Activated naive CD8-positive, alpha-beta T cell treated with anti-CD3 and anti-CD28 coated beads, Interleukin-2, amount 50 U/mL, for 16 hours (primary cell): Measurements from ENCODE around the gene NTF3.

Experiments used
- DNase-seq: peaks from one replicate; pipeline ENCODE4 v3.0.0-alpha.2; 2020; ENCODE audit warnings: low read depth, low spot score

NTF3 gene

DNA sequence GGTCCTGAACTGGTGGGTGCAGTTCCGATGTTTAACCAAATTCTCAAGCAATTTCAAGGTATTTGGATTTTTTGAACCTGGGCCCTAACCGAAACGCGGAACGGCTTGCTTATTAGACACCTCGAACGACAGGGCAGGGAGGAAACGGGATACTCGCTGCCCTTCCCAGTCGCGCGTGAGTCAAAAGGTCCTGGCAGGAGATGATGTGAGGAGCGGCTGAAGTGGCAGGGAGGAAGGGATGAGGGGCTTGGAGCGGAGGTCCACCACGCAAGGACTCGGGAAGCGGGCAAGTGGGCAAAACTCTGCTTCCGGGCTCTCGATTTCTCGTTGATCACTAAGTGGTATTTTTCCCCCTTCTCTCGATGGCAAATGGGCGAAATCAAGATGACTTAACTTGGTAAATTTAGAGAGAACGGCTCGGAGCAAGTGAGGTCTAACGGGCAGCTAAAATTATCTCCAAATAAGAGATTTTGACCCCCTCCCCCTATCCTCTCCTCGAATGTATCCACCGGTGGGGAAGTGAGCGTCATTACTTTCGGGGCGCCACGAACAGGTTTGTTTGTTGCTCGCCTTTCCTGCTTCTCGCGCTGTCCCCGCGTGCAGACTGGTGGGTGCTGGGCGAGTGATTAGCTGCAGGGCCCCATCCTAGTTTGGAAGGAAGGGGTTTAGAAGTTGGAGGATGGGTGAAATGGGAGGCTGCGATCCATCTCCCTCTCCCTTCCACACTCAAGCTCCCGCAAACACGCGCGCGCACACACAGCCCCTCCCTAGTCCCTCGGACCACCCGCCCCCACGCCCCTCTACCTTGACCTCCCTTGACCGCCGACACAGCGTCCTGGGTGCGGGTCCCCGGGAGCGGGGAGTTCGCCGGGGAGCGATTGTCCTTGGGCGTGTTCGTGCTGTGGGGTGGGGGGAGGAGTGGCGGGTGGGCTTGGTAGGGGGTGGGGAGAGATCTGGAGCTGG is 986 bp upstream of the NTF3 start:
- DNase-seq = no peak

DNA sequence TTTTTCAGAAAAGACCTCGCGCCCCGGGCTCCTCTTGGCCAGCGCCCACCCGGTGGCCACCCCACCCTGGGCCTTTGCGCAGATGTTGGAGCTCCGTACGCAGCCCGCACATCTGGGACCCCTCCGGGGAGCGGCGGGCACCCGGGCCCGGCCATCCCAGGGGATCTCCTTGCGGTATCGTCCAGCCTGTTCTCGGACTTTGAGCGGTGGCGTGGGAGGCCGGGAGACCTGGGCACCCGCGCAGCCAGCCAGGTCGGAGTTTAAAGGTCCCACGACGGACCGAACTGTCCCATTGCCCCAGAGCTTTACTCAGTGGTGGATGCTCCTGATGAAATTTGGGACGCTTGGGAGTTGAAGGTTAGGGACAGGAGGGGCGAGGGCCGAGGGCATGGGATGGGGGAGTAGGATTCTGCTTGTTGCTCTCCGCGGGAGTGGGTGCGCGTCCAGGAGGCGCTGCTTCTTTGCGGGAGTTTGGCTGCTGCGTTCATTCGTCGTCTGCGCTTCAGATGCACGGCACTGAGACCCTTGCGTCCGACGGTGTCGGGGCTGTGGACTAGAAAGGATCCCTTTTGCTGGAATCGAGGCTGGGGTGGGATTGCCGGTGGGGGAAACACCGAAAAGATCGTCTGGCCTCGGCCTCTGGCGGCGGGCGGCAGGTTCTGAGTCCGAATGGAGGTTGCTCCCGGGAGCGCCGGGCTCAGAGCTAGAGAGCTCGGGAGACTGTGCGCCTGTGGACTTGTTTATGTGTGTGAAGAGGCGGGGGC is 1.4 kb downstream of the NTF3 start:
- no peak for DNase-seq

DNA sequence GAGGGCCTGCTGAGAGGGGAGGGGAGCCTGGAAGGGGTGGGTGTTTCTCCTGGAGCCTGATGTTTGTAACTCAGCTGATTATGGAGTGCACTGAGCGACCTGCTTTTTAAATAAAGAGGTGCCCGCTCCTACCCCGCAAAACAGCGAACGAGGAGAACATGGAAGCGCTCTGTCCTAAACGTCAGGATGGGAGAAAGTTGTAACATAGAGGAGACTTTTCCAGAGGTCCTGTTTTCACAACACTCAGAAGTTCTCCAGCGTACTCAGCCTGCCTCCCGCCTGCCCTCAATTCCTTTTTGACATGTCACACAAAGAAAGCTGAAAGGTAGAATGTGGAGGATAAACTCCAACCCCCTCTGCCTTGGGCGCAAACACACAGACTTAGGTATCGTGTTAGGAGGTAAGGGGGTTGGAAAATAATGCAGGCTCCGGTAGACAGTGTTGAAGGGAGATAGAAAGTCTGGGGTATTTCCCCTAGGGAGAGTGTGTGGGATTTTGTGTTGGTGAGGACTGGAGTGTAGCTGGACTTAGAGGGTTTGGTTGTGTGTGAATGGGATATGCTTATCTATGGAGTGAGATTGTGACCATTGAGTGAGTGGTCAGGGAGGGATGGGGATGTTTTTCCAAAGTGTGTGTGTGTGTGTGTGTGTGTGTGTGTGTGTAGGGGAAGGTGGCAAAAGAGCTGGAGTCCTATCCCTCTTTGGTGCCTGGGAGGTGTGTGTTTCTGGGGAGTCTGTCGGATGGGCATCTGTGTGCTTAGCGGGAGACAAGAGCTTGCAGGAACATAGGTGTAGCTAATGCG is 2.1 kb downstream of the NTF3 start:
- no peak for DNase-seq

DNA sequence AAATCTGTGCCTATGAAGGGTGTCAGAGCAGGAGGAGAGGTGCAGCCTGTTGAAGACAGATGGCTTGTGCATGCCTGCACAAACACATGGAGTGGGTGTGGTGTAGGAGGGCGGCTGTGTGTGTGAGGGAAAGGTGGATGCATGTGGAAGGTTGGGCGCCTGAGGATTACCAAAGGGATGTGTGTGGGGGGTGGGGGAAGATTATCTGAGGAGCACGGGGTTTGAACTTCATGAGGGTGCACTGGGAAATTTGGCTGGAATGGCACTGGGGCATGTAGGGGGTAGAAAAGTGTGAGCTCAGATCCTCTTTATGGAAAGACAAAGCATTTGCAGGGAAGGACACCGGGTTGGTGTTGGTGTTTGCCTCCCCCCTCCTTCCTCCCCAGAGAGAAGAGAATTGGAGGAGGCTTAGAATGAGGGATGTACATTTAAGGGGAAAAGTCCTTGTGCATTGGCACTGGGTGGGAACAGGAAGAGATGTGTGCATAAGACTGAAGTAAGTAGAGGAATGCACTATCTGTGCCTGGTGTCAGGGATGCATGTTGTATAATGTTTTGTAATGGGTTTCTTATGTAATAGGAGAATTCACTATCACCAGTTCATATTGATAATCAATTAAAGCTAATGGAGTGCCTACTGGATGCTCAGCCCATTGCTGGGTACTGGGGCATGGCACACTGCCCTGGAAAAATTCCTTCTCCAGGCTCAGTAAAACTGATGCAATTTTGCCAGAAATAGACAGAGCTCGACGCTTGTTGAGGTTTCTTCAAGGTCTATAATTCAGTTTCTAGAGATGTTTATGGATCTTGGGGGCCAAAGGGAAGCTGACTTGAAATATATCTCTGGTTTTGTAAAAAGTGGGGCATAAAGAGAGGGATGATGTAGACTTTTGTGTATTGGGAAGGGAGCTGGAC is 3.0 kb downstream of the NTF3 start:
- DNase-seq = no peak

DNA sequence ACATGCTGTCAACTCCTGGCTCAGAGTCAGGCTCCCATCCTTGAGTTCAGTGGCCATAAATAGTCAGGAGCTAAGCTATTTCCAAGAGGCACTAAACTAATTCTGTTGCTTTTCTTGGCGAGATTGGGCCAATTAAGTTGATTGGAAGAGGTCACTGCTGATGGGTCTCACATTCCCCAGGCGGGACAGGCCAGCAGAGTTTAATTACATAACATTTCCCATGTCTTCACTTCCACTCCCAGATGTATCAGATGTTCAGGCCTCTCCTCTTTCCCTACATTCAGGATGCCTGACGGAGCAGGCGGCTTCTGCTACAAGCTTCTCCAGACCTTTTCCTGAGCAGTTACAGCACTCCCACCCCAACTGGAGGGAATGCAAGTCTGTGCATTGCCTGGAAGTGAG is 5.3 kb downstream of the NTF3 start:
- no peak for DNase-seq

DNA sequence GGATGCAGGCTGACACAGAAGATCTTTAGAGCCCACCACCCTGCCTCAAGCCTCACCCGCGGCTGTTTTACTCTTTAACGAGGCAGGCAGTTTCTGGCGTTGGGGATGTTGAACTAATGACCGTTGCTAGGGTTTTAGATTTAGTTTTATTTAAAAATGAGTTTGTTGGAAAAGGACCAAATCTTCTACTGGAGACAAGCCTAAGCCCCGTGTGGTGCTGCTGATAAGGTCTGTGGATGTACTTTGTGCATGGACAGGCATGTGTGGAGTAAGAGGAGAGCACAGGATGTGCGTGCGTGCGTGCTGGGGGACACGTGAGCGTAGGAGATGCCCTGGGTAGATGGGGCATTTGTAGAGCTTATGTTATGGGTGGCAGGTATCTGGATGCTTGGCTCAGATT is 5.7 kb downstream of the NTF3 start:
- DNase-seq = no peak

DNA sequence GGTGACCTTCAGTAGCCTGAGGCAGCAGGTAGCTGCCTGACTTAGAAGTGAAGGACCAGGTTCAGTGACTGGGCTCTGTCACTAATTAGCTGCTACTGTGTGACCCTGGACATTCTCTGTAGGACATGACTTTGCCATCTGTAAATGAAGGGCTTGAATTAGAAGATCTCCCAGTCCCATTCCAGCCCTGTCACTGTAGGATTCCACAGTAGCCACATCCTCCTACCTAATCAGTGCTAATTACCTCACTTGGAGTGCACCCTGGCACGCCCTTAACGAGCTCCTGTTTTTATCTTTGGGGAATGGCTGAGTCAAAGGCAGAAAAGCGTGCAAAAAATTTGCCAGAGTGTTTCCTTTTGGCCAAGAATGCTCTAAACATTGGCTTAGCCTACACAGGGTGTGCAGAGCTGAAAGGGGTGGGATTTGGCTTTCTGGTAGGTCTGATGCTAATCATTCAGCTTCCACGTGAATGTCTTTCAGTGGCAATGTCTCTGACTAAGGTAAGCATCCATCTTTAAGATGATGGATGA is 6.8 kb downstream of the NTF3 start:
- DNase-seq = no peak

DNA sequence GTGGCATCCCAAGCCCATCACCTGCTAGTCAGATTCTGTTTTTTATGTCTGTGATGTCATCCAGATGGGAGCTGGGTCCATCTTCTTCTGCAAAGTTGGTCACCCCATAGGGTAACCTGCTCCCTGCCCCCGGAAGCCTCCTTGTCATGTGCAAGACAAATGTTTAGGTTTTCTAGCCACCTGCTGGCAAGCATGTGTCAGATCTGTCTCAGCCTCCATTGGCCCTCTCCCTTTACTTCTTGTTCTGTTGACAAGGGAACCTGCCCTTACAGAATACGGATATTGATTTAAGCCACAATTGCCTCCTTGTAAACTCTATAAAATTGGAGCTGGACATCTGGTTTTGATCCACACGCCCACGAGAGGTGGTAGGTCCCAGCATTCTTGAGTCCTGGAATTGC is 7.5 kb downstream of the NTF3 start:
- DNase-seq = no peak

DNA sequence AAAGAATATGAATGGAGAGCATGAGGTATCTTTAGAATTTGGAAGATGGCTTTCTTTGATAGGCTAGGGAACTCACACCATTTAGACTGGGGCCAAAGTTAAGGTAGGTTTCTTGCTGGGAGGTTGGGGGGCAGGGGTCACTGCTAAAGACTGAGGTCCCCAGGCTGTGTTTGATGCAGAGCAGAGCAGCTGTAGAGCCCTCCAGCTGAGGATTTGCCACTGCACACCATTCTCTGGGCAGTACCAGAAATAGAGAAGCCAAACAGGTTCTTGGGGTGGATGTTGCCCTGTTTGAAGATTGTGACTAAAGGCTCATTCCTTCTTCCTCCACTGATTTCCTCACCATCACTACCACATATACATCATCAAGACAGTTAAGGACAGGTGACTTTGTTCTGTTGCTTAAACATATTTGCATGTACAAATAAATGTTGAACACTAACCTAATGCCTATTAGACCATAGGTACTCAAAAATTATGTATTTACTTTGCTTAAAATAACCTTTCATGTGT is 7.9 kb downstream of the NTF3 start:
- DNase-seq = no peak

DNA sequence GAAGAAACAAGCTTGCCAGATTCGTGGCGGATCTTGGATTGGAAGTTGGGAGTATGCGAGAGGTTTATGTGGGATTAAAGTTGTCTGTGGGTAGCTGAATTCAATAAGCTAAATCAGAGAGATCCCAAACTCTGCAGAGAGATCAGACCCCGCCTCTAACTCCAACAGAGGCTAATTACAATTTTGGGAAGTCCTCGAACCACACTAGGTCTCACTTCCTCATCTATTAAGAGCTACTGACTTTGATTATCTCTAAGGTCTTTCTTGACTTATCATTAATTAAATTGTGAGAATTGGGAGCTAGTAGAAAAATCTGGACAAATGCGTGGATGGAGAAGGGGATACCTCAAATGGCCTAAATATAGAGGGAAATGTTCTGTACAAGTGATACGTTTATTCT is 9.1 kb downstream of the NTF3 start:
- DNase-seq = no peak

DNA sequence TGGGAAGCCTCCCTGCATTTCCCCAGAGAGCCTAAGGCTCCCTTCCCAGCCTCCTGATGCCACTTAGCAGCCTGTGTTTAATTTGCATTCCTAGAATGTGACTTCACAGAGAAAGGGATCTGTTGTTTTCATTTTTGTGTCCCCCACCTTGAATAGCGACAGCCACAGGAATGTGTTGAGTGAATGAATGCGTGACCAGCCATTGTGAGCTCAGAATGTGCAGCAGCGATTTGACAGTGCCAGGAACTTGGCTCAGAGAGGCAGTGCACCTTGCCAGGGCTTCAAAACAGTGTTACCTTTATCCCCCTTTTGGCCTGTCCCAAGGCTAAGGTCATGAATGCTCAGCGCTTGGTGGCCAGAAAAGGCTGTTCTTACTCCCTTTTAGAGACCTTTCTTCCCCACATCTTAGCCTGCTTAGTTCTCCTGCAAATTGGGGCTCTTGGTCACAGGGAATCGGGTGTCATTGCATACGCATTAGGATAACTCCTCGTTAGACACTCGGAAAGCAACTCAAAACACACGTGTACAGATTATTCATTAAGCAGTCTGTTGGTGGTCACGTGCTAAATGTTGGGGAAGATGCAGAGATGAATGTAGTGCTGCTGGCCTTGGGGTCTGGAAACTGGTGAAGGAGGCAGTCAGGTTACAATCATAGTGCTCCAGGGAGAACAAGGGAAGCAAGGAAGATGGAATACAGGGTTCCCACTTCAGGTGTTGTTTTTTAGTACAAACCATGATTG is 9.8 kb downstream of the NTF3 start:
- no peak for DNase-seq

DNA sequence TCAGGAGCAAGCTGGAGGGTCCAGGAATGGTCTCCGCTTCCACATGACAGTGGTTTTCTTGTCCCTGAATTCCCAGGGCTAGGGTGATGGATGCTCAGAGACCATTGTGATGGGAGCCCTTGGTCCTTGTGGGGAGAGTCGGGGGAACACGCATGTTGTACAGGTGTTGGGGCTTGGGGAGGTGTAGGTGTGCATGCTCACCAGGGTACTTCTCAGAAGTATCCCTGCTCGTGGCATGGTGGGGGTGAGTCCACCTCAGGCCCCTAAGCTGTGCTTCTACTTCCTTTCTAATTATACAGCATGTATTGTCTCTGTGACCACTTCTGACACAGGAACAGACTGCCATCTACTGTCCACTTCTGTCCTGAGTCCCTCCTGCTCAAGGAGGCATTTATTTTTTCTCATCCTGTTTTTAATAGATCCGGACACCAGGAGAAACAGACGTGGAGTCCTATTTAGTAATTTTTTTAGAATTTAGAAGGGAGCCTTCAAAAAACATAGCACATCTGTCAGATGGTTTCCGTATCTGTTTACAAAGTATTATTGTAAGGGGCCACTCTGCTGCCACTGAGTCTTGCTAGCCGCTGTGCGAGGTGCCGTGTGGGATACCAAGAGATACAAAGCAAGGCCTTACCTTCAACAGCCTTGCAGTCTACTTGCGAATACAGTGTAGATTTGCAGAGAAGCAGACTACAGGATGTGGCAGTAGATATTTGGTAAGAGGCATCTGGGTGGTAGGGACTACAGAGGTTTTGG is 10.5 kb downstream of the NTF3 start:
- no peak for DNase-seq

DNA sequence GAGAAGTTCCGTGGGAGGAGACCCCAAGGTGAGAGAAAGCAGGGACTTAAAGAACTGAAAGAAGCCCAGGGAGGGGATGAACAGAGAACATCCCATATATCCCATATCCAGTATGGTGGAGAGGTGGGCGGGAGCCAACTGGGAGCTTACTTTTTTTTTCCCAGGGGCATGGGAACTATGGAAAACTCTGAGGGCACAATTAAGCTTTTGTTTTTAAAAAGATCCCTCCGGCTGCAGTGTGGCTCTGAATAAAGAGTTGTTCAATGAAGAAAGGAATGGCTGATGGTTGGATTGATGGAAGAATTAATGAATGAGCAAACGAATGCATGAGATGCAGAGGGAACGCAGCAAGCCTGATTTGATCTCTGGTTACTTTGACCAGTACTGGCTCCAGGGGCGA is 12.6 kb downstream of the NTF3 start:
- DNase-seq = no peak

DNA sequence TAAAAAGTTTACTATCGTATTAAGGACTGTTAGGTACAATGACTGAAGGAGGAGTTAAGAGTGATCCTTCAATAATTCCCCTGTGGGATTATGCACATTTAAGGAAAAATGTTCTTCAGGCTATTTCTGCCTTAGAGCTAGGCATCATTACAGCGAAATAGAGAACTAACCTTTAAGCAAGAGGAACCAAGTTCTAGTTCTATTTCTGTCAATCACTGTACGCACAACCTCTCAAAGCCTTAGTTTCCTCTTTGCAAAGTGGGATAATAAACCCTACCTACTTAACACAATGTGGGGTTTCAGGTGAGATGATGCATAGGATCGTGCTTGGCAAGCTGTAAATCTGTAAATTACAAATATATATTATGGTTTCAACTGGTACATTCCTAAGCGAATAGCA is 15.4 kb downstream of the NTF3 start:
- DNase-seq = no peak

DNA sequence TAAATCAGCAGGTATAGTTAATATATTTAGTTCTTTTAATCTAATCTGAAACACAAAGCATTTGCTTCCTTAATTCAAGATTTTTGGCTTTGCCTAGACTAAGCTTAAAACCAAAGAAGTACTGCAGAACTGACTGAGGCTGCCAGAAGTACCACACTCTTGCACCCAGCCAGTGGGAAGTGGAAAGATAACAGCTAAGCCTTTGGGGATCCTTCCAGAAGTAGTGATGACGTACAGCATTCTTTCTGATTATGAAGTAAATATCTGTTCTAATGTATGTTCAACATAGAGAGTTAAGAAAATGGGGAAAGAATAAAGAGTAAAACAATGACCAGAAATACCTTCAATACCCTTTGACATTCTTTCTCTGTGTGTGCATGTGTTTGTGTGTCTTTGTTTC is 19.3 kb downstream of the NTF3 start:
- DNase-seq = no peak

DNA sequence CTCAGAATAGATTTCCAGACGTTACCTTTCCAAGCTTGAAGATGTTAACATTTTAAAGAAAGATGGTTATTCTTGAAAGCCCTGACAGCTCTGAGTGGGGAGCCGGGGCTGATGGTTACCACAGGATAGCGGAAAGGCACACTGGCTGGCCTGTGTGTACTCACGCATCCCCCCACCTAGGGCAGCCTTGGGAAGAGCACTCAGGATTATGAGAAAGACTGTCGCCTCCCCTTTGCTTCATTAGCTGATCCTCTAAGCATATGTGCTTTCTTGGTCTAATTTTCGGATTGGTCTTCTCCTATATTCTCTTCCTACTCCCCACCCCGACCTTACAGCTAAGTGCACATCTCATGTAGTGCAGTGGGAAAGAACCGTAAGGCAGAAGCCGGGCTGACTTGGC is 20.7 kb downstream of the NTF3 start:
- no peak for DNase-seq

DNA sequence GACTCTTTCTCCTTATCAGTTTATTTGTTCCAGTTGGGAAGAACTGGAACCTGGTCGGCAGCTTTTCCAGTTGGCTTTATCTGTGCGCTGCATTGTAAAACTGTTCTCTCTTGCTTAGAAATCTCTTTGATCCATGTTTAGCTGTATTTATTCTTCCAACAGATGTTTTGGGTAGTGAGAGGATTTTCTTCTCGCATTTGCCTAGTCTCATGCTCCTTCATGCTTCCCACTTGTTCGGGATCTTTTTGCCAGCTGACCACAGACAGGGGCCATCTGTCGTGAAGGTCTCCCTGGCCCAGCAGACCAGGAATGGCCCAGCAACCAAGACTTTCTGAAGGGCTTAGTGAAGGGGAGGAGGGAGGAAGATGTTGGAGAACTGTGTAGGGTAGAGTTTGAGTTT is 21.6 kb downstream of the NTF3 start:
- no peak for DNase-seq

DNA sequence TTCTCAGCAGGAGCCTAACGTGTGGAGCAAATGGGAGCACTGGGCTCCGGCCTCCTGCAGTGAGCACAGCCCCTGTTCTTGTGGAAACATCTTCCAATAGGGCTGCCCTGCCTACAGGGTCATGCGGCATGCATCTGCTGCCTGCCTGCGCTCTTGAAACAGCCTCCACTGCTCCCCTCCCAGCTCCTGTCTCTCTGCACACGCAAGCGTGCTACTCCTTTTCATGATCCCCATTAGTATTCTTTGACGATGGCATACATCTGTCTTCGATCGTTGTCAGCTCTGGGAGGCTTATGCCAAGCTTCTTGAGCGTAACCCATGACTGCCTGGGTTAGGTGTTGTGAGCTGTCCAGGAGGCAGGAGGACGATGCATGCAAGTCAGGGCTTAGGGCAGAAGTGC is 23.1 kb downstream of the NTF3 start:
- DNase-seq = no peak

DNA sequence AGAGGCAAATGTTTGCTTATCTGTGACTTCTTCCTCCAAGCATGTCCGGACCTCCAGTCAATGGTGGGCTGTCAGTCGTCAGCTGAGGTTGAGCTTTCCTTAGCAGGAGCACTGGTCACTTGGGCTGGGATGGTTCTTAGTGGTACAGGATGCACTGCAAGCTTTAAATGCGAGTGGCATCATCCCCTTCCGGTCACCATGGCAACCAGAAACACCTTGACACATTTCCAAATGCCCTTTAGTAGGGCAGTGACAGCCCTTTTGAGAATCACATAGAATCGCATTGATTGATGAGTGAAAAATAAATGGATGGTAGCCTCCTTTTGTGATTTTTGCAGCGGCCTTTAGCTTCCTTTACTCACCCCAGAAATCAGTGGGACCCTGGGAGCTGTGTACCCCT is 24.1 kb downstream of the NTF3 start:
- no peak for DNase-seq
